Urinary bladder (tissue), 4 donors: ENCODE measurements around the gene GABBR1. TPM values are rescaled to one million over a fixed set of nuclear protein-coding genes. Genes with fewer than 3 reads are reported as not detected.

Experiments used
- DNase-seq: peaks from one replicate; pipeline ENCODE4 v3.0.0-alpha.2; 2015; ENCODE audit errors: extremely low spot score
- H3K27ac ChIP-seq: one replicate; pipeline ENCODE4 v1.5.1; 2013; ENCODE audit warnings: low read depth, mild to moderate bottlenecking, moderate library complexity
- H3K36me3 ChIP-seq: one replicate; pipeline ENCODE4 v1.6.1; 2013; ENCODE audit warnings: mild to moderate bottlenecking, moderate library complexity; ENCODE audit not compliant: insufficient read depth
- H3K4me1 ChIP-seq: one replicate; pipeline ENCODE4 v1.6.1; 2013; ENCODE audit warnings: mild to moderate bottlenecking, moderate library complexity; ENCODE audit not compliant: insufficient read depth
- H3K4me3 ChIP-seq: one replicate; pipeline ENCODE4 v1.5.1; 2013; ENCODE audit warnings: low read depth, low read length
- WGBS: extraction: QIAGEN DNeasy Blood & Tissue Kit; methylation state at CpG from one replicate; pipeline ENCODE4 v1.1.7; 2013; 5-methylcytosine and 5-hydroxymethylcytosine counted together
- polyA plus RNA-seq: library from polyadenylated mRNA; stranded (reverse); fragments of 200-250 nt; gene quantifications from one replicate; pipeline ENCODE4 v1.2.3, GENCODE V29; 2013
- total RNA-seq: library from RNA; depleted of rRNA; stranded (reverse); fragments of >200 nt; gene quantifications from one replicate; pipeline ENCODE4 v1.2.3, GENCODE V29; 2014
- donor health status: healthy with polysubstance abuse.
- donor health status: healthy.

The GABBR1 gene
- total and polyA plus RNA-seq, 2 donors = 39.1 to 39.4 TPM

DNA sequence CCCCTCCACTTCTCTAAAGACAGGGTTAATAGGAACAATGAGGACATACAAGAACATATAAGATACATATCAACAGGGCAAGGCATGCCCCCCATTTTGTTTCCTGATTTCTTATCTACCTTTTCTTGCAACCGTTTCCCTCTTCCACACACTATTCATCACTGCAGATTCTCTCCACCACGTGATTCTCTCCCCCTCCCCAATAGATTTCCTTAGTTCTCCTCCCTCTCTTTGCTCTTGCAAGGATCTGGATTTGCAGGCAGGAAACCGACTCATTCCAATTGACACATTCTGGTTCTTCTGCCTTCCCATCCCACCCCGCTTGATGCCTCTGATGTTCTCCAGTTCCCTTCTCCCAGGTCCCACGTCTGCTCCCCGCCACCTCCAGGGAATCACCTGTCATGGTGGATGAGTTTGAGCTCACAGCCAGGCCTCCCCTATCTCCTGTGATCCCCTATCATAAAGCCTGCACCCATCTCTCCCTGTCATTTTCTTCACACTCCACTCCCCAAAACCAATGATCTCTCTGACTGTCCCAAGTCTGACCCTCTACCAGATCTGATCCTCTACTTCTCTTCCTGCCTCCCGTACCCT lies 7.5 kb downstream of the GABBR1 start:
- WGBS = 64% methylated on average over 7 of the region's 7 CpGs
- no peak overlapping the region for H3K4me3 ChIP-seq
- peaks cover 2% of the 10 kb centered on the region for H3K4me1 ChIP-seq
- no peak overlapping the region for H3K27ac ChIP-seq
- no peak for DNase-seq
- no peaks in the 10 kb centered on the region for H3K36me3 ChIP-seq

DNA sequence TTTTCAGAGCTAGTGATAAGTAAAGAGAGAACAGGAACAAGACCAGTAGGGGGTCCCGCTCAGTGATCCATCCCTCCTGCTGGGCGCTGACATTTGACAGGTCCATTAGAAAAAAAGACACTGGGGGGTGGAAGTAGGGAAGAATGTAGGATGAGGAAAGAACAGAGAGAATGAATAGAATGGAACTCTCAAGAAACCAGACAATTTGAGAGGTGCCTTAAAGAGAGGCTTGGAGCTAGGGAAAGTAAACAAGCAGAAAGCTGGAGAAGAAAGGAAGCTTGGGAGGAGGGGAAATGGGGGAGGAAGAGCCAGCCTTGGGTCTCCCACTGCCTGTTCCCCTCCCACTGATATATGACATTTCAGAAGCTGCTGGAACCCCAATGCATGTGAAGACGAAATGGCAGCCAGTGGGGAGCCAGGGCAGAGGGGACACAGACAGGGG lies 8.4 kb downstream of the GABBR1 start:
- no peak overlapping the region for H3K4me3 ChIP-seq
- H3K27ac ChIP-seq = no peak overlapping the region
- 79% methylated on average over 3 of the region's 3 CpGs for WGBS
- DNase-seq = no peak
- H3K4me1 ChIP-seq = peaks cover 2% of the 10 kb centered on the region
- no peaks in the 10 kb centered on the region for H3K36me3 ChIP-seq

DNA sequence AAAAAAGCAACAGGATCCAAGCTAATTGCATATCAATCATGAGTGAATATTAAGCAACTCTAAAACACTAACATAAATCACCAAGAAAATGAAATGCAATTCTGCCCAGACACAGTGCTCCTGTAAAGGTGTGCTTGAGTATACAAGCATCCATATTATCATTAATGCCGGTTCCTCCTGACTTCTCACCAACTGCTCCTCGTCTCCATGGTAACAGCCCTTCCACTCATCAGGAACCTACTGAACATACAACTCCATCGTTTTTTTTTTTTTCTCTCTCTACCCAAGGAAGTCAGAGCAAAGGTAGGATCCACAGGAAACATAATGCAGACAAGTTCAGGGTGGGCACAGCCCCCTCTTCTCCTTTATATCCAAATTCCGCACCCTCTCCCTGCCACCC lies 12.4 kb downstream of the GABBR1 start:
- DNase-seq = no peak
- Histone ChIP-seq H3K4me3 (no peak overlapping the region), H3K27ac (no peak overlapping the region), H3K36me3 (no peaks in the 10 kb centered on the region), H3K4me1 (no peaks in the 10 kb centered on the region)
- 81% methylated on average over 4 of the region's 4 CpGs for WGBS

DNA sequence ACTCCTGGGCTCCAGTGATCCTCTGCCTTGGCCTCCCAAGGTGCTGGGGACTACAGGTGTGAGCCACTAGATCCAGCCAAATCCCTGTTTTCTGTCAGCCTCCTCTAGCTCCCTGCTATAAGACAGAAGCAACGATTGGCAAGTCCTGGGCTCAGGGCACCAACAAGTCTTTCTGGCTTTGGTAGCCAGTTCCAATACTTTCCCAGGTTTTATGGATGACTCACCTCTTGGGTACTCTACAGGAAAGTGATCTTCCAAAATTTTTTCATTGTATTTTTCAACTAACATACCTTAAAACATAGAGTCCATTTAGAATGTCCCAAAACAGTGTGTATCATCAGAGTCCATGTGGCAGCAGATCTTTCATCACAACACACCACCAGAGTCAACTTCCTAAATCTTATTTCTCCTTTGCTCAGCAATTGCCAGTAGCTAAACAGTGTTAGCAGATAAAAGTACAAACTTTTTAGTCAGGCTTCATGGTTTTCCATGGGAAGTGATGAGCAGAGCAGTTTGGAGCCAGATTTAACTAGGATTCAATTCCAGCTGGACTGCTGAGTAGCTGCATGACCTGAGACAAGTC lies 13.3 kb downstream of the GABBR1 start:
- 88% methylated on average over 1 of the region's 1 CpG for WGBS
- Histone ChIP-seq H3K36me3 (no peaks in the 10 kb centered on the region), H3K4me1 (no peaks in the 10 kb centered on the region), H3K4me3 (no peak overlapping the region), H3K27ac (no peak overlapping the region)
- DNase-seq = no peak

DNA sequence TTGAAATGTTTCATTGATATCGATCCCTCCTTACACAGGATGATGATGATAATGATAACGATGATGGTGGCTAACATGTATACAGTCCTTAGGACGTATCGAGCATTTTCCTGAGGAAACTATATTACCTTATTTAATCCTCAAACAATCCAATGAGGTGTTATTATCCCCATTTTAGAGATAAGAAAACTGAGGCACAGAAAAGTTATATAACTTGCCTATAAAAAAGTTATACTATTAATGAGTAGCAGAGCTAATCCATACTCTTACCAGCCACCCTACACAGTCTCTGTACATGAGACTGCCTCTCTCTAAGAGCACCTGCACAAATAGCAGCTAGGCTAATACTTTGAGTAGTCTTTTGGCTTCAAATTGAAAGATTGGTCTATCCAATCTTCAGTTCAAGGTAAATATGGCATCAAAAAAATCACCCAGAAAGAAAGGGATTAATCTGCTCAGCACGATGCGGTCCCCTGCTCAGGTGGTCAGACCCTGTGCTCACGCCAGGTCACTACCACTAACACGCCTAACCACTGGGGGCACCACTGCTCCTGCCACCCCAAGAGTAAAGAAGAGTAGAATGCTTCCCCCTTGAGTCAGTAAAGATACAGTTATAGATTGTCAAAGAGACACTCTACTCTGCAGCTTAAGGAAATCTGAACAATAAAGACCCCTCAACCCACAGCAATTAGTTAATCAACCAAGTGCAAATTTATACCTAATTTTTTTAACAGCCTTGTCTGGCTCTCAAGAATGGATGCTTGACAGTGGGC lies 15.0 kb downstream of the GABBR1 start:
- 93% methylated on average over 8 of the region's 8 CpGs for WGBS
- DNase-seq = no peak
- no peak overlapping the region for H3K27ac ChIP-seq
- H3K4me3 ChIP-seq = no peak overlapping the region
- H3K4me1 ChIP-seq = no peaks in the 10 kb centered on the region
- no peaks in the 10 kb centered on the region for H3K36me3 ChIP-seq

DNA sequence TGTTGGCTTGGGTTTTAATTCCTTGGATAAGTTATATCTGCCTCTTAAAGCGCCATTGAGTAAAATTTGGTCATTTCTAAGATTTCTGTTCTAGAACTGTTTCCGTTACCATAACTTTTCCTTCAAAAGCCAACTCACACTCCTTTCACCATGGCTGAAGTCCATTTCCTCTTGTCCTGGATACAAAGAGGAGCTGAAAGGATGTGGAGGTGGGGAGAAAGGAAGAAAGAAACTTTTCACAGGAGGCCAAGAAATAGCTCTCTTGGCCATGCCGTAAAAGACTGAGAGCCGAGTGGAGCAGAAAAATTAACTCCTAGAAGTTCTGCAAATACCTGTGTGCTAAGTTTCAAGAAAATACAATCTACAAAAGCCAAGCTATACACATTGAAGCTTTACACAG lies 21.6 kb downstream of the GABBR1 start:
- Histone ChIP-seq H3K4me1 (no peaks in the 10 kb centered on the region), H3K36me3 (no peaks in the 10 kb centered on the region), H3K27ac (no peak overlapping the region), H3K4me3 (no peak overlapping the region)
- 78% methylated on average over 4 of the region's 4 CpGs for WGBS
- DNase-seq = no peak

DNA sequence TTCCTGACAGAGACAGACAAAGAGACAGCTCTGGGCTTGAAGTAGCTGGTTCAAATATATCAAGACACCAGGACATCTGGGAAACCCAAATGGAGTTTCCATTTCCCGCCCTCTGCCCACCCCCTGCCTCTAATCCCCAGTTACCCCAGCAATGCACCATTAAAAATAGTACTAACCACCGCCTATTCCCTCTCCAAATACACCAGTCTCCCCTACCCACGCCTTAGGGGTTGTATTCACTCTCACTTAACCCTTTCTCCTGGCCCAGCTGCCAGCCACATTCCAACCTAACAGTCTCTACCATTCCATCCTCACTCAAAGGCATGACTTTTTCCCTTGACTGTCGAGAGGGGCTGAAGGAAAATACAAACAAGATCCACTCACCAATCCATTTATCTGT lies 22.4 kb downstream of the GABBR1 start:
- H3K4me1 ChIP-seq = no peaks in the 10 kb centered on the region
- DNase-seq = no peak
- no peak overlapping the region for H3K4me3 ChIP-seq
- H3K36me3 ChIP-seq = no peaks in the 10 kb centered on the region
- WGBS = 90% methylated on average over 4 of the region's 4 CpGs
- H3K27ac ChIP-seq = no peak overlapping the region

DNA sequence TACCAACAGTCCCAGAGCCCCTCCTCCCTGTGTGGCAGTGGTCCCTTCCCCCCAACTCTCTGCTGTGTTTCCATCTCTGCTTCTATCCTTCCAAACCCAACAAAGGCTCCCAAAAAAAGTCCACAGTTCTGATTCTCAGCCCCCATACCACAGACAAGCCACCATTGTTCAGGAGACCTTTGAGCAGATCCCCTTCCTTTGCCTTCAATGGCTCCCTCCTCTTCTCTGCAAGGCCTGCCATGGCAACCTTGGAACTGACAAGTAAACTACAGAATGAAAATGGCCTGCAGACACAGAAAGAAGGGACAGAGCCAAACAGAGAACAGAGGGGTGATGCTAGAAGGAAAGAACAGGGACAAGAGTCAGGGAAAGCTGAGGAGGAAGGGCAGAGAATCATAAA lies 24.9 kb downstream of the GABBR1 start:
- H3K27ac ChIP-seq = no peak overlapping the region
- no peak for DNase-seq
- no peaks in the 10 kb centered on the region for H3K4me1 ChIP-seq
- H3K4me3 ChIP-seq = no peak overlapping the region
- no peaks in the 10 kb centered on the region for H3K36me3 ChIP-seq

DNA sequence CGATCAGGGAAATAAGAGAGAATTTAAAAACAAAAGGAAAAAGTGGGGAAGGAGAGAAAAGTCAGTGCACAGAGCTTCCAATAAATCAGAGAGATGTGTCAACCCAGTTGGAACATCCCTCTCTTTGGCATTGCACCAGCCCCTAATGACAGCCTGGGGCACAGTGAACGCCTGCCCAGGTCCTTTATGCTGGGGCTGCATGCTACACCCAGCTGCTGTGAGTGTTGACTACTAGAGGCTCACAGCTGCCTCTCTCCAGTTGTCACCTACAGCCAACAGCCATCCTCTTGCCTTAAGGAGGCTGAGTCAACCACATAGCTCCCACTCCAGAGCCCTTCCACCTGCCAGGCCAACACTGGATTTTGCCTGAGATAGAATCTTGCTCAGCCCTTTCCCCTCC lies 29.1 kb downstream of the GABBR1 start:
- 88% methylated on average over 2 of the region's 2 CpGs for WGBS
- Histone ChIP-seq H3K36me3 (no peaks in the 10 kb centered on the region), H3K4me1 (no peaks in the 10 kb centered on the region), H3K4me3 (no peak overlapping the region), H3K27ac (no peak overlapping the region)
- DNase-seq = no peak

DNA sequence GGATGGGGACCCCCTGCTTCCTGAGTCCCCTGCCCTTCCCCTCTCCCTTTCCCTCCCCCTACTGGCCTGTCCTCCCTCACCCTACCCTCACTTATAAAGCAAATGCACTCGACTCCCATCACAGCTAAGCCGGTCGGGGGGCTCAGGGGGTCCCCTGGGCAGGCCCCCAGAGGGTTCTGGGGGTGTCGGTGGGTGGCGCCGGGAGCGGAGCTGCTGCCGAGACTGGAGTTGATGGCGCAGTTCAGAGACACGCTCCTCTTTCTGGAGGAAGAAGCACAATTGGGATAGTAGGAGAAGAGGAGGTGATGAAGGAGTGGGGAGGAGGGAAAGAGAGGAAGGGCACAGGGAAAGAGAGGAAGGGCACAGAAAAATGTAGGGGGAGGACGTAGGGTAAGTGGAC lies 29.5 kb downstream of the GABBR1 start:
- no peaks in the 10 kb centered on the region for H3K36me3 ChIP-seq
- H3K27ac ChIP-seq = no peak overlapping the region
- DNase-seq = no peak
- no peak overlapping the region for H3K4me3 ChIP-seq
- WGBS = 87% methylated on average over 11 of the region's 11 CpGs
- H3K4me1 ChIP-seq = no peaks in the 10 kb centered on the region

DNA sequence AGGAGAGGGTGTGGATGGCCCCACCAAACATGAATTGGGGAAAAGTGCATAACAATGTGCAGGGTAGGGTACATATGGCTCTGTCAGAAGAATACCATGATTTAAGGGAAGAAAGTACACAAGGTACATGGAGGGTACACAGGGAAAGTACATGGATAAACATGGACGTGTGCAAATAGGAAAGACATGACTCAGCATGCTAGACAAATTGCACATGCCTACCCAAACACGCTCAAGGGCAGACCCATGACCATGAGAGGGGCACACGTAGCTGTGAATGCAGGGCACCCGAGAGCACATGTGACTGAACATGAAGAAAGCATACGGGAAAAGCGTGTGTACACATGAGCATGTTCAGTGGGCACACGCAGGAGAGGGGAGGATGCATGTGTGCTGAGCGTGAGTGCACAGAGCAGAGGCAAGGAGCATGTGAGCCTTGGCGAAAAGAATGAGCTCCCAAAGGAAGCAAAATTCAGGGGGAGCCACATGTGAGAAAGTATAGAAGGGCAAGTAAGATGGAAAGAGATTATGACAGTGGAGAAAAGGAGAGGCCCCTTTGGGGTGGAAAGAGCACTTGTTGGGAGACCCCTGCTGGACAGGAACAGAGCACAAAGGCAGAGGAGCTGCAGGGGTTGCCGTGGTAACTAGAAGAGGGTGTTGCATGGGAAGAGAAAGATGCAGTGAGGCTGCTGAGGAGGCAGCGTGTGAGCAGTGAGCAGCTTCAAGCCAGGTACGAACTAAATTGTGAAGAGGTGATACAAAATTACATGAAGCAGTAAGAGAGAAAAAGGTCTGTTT lies 30.2 kb downstream of the GABBR1 start:
- 76% methylated on average over 12 of the region's 12 CpGs for WGBS
- Histone ChIP-seq H3K27ac (no peak overlapping the region), H3K4me1 (no peaks in the 10 kb centered on the region), H3K4me3 (no peak overlapping the region), H3K36me3 (no peaks in the 10 kb centered on the region)
- DNase-seq = no peak

DNA sequence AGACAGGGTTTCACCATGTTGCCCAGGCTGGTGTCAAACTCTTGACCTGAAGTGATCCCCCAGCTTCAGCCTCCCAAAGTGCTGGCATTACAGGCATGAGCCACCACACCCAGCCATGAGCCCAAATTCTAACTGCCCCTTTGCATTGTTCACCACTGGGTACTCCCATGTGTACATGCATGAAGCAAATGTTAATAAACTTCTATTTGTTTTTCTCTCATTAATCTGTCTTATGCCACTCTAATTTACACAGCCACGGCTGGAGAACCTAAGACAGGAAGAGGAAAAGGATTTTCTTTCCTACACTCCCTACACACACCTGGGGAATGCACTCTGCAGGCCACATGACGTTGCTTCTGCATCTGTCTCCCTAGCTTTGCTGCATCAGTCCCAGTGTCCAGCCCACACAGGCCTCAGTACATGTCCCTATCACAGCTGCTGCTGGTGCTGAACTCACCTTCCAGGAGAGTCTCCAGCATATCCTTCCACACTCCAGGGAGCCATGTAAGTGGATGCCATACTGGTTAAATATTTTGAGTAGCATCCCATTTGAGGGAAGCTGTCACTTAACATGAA lies 34.7 kb downstream of the GABBR1 start:
- no peaks in the 10 kb centered on the region for H3K36me3 ChIP-seq
- 48% methylated on average over 2 of the region's 2 CpGs for WGBS
- no peaks in the 10 kb centered on the region for H3K4me1 ChIP-seq
- no peak overlapping the region for H3K4me3 ChIP-seq
- DNase-seq = no peak
- H3K27ac ChIP-seq = no peak overlapping the region

DNA sequence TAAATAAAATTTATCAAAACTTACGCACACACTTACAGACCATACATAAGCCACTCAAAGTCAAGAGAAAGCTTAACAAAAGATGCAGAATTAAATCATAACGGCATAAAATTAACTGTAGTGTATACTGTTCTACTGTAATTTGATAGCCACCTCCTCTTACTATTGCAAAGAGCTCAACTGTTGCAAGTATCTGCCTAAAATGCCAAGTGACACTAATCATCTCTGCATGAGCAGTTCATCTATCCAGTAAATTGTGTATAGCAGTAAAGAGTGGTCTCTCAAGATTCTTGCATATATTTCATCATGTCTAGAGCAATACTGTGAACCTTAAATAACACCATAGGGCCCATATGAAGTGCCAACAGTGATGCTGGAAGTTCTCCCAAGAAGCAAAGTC lies 35.8 kb downstream of the GABBR1 start:
- no peak for DNase-seq
- H3K36me3 ChIP-seq = no peaks in the 10 kb centered on the region
- no peak overlapping the region for H3K27ac ChIP-seq
- H3K4me1 ChIP-seq = no peaks in the 10 kb centered on the region
- no peak overlapping the region for H3K4me3 ChIP-seq
- 81% methylated on average over 2 of the region's 2 CpGs for WGBS
